GM20000 (cell line): Measurements from ENCODE around the gene MAP2K3.

Source experiments
- DNase-seq: peaks from one replicate; pipeline ENCODE4 v3.0.0; 2012; ENCODE audit warnings: low spot score
- TF ChIP-seq, protein P1 (sequence below): IDR thresholded peaks from 2 replicates; pipeline ENCODE4 v1.5.1; 2012; ENCODE audit warnings: mild to moderate bottlenecking, control low read depth; ENCODE audit errors: extremely low read depth, missing control alignments

MAP2K3 gene

DNA sequence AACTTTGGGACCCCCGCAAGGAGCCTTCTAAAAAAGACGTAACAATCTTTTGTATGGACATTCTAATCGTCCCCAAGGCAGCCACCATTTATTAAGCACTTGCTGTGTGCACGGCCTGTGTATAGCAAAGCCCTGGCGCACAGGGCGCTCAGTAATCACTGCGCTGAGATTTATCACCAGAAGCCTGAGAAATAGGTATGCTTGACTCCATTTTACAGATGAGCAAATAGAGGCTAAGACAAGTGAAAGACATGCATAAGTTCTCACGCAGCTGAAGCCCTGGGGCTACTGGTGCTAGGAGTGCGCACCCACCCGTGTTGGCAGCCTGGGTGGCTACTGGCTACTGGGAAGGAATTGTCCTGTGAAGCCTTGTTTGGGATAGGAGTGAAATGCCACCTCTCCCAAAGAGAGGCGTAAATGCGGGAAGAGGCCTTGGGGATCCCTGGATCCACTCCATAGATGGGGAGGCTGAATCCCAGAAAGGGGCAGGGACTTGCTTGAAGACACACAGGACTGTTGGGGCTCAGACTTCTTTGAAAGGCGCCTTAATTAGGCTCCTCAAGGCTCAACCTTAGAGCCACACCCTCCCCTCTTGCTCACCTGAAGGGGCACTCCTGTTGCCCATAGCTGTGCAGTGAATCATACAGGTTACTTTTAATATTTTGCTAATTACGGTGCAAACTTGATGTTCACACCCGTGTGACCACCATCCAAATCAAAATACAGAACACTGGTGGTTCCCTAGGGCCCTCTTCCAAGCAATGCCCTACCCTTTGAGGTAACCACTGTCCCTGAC lies 30.7 kb upstream of the MAP2K3 start:
- TF ChIP-seq, protein P1, sequence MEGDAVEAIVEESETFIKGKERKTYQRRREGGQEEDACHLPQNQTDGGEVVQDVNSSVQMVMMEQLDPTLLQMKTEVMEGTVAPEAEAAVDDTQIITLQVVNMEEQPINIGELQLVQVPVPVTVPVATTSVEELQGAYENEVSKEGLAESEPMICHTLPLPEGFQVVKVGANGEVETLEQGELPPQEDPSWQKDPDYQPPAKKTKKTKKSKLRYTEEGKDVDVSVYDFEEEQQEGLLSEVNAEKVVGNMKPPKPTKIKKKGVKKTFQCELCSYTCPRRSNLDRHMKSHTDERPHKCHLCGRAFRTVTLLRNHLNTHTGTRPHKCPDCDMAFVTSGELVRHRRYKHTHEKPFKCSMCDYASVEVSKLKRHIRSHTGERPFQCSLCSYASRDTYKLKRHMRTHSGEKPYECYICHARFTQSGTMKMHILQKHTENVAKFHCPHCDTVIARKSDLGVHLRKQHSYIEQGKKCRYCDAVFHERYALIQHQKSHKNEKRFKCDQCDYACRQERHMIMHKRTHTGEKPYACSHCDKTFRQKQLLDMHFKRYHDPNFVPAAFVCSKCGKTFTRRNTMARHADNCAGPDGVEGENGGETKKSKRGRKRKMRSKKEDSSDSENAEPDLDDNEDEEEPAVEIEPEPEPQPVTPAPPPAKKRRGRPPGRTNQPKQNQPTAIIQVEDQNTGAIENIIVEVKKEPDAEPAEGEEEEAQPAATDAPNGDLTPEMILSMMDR: no peak
- no peak for DNase-seq

DNA sequence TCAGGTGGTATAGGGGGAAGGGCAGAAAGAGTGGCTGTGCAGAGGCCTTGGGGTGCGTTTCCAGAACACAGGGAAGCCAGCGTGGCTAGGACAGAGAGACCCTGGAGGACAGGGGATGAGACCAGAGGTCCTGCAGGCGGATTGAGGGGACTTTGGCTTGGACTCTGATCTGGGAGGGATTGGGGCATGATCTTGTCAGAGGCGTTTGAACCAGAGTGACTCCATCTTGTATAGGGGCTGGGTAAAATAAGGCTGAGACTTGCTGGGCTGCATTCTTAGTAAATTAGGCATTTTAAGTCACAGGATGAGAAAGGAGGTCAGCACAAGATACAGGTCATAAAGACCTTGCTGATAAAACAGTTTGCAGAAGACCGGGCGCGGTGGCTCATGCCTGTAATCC lies 25.9 kb upstream of the MAP2K3 start:
- DNase-seq: no peak
- TF ChIP-seq, protein P1: no peak

DNA sequence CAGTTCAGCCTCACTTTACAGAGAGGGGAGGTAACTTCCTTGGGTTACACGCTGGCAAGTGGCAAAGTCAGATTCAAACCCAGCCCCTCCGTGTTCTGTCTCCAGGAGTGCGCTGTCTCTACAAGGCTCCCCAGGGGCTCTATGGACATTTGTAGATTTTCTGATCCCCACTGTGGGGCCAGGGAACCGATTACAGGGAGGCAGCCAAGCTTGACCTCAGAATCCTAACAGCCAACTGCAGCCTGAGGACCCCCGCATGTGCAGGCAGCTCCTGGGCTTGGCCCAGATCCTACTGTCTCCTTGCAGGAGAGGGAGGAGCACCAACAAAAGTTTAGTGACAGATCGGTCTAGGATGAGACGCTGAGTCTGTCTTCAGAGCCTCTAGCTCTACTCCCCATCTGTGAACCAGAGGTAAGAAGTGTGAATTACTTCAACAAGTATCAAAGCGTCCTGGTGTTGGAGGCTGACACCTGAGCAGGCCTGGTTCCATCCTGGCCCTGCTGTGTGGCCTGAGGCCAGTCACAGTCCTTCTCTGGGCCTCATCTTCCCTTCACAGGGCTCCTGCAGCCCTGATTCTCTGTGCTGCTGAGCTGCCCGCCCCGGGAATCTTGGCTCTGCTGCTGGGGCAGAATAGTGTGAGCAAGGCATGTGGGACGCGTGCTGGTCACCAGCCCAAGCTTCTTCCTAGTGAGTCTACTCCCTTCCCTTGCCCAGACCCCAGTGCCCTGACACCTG lies 22.1 kb upstream of the MAP2K3 start:
- DNase-seq: no peak

DNA sequence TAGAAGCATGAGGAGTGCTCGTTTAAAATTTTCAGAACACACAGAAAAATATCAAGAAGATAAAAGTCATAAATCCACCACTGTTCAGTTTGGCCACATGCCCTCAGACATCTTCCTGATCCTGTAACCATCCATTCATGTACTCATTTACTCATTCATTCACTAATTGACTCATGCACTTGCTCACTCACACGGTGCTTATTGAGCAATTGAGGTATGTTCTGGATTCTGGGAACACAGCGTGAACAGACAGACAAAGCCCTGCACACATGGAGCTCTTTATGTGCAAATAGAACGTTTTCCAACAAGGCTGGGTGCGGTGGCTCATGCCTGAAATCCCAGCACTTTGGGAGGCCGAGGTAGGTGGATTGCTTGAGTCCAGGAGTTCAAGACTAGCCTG lies 21.1 kb upstream of the MAP2K3 start:
- TF ChIP-seq, protein P1: no peak
- DNase-seq: no peak

More for the DNA sequence above, 22.1 kb upstream of the MAP2K3 start:
- TF ChIP-seq, protein P1: no peak

DNA sequence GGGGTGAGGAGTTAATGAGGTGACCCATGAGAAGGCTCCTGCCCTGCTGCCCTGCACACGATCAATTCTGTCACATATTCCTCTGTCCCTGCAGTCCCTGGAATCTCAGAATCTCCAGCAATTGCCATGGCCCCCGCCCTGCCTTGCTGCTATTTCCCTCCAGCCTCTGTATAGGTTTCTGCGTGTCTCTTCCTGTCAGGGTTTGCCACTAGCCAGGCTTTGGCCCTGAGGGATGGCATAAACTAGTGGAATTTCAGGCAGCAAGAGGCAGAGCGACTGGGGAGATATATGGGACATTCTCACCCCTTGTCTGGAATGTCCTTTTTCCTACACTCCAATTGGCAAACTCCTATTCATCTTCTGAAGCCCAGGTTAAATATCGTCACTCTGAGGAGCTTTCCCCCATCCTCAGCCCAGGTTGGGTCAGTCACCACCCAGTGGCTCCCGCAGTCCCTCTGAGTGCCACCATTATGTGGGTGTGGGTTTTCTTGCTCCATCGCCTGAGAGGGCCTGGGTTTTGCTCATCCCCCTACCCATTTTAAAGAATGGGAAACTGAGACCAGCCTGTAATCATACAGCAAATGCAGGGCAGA lies 15.8 kb upstream of the MAP2K3 start:
- TF ChIP-seq, protein P1: no peak
- no peak for DNase-seq

DNA sequence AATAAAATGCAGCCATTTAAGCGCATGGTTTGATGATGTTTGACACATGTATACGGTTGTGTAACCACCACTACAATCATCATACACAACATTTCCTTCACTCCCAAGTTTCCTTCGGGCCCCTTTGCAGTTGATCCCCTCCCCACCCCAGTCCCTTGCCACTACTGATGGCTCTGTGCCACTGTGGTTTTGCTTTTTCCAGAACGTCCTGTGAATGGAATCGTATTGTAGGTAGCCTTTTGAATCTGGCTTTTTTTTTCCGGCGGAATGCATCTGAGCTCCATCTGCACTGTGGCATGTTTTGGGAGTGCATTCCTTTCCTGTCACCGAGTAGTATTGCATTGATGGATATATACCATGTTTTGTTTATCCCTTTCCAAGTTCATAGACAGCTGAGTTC lies 15.1 kb upstream of the MAP2K3 start:
- TF ChIP-seq, protein P1: no peak
- no peak for DNase-seq

DNA sequence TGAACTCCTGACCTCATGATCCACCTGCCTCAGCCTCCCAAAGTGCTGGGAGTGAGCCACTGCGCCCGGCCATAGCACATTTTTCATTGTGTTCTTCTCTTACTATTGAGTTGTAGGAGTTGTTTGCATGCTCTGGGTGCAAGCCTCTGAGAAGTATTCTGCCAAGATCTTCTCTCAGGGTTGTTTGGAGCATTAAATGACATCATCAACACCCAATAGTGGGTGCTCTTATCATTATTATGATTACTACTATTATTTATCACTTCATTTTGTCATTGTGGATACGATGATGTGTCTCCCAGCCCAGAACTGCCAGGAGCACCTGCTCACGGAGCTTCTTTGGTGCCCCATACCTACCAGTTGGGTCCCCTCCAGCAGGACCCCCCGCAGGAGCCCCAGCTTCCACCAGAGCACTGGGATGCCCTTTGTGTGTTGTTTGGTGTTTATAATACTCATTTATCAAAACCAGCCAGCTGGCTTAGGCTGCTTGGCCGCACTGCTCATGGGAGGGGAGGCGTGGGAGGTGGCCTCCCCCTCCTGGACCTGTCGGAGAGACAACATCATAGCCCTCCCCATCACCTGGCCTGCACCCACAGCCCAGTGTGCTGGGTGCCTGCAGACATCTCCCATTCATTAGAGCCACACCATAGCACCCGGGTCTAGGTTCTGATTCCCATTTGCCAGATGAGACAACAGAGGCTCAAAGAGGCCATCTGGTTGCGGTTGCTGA lies 12.9 kb upstream of the MAP2K3 start:
- DNase-seq: no peak
- TF ChIP-seq, protein P1: no peak
